Gastroesophageal sphincter (tissue), 4 donors: ENCODE data around the gene DEPDC1. TPM values are rescaled to one million over a fixed set of nuclear protein-coding genes. Genes with fewer than 3 reads are reported as not detected.
A peak's percentile ranks its signal among the peaks of the same experiment; 100 is the strongest.

ENCODE experiments used
- ATAC-seq: fragments of 150-250 bp; one replicate; pipeline ENCODE4 v1.9.1; 2016; ENCODE audit warnings: mild to moderate bottlenecking, moderate library complexity
- H3K27ac ChIP-seq, 4 donors: fragments of 200-600 bp; sonication (generic) in 3 of 4; 1 replicate in 3 of 4; 2 replicates in 1 of 4; pipeline ENCODE4 v1.5.1; 2016 to 2019
- H3K27me3 ChIP-seq: fragments of 200-600 bp; sonication (generic); one replicate; pipeline ENCODE4 v1.5.1; 2019
- H3K36me3 ChIP-seq, 2 donors: fragments of 200-600 bp; sonication (generic); one replicate each; pipeline ENCODE4 v1.5.1; 2019; ENCODE audit warnings: control low read depth in 1 of 2
- H3K4me1 ChIP-seq, 3 donors: fragments of 200-600 bp; sonication (generic); 1 replicate in 2 of 3; 2 replicates in 1 of 3; pipeline ENCODE4 v1.5.1; 2016 to 2019; ENCODE audit warnings: control low read depth in 2 of 3
- H3K4me3 ChIP-seq, 2 donors: fragments of 200-600 bp; sonication (generic); one replicate each; pipeline ENCODE4 v1.5.1; 2019; ENCODE audit warnings: mild to moderate bottlenecking in 1 of 2, moderate library complexity in 1 of 2
- H3K9me3 ChIP-seq, 3 donors: fragments of 200-600 bp; sonication (generic); one replicate each; pipeline ENCODE4 v1.5.1; 2017 to 2019; ENCODE audit warnings: control low read depth in 2 of 3
- CTCF ChIP-seq, 4 experiments: fragments of 200-600 bp in 2 of 4; fragments of 450-650 bp in 2 of 4; sonication (generic) in 1 of 4; IDR thresholded peaks; one replicate each; pipeline ENCODE4 v1.5.1; 2017 to 2019; ENCODE audit warnings: antibody characterized with exemption in 4 of 4, mild to moderate bottlenecking in 2 of 4, moderate library complexity in 2 of 4
- EP300 ChIP-seq: sonication (generic); formaldehyde crosslinking; IDR thresholded peaks from one replicate; pipeline ENCODE4 v1.6.1; 2017; ENCODE audit warnings: antibody characterized with exemption, mild to moderate bottlenecking
- POLR2A ChIP-seq, 2 donors: fragments of 450-650 bp; IDR thresholded peaks; one replicate each; pipeline ENCODE4 v1.6.1; 2017; ENCODE audit warnings: antibody characterized with exemption in 2 of 2, mild to moderate bottlenecking in 2 of 2, moderate library complexity in 1 of 2
- POLR2AphosphoS5 ChIP-seq: sonication (generic); formaldehyde crosslinking; IDR thresholded peaks from one replicate; pipeline ENCODE4 v1.6.1; 2017; ENCODE audit warnings: antibody characterized with exemption
- WGBS, 2 donors: methylation state at CpG; one replicate each; pipeline ENCODE4 v1.1.5; 2018; ENCODE audit warnings: low coverage in 1 of 2; 5-methylcytosine and 5-hydroxymethylcytosine counted together
- total RNA-seq, 4 donors: library from RNA; depleted of rRNA; stranded (reverse); fragments of >200 nt; gene quantifications; one replicate each; pipeline ENCODE4 v1.1.0, GENCODE V29; 2016

Gene DEPDC1
- total RNA-seq = under 1 TPM in 1 of 4 donors, not detected in 3; 0.25 TPM

DNA sequence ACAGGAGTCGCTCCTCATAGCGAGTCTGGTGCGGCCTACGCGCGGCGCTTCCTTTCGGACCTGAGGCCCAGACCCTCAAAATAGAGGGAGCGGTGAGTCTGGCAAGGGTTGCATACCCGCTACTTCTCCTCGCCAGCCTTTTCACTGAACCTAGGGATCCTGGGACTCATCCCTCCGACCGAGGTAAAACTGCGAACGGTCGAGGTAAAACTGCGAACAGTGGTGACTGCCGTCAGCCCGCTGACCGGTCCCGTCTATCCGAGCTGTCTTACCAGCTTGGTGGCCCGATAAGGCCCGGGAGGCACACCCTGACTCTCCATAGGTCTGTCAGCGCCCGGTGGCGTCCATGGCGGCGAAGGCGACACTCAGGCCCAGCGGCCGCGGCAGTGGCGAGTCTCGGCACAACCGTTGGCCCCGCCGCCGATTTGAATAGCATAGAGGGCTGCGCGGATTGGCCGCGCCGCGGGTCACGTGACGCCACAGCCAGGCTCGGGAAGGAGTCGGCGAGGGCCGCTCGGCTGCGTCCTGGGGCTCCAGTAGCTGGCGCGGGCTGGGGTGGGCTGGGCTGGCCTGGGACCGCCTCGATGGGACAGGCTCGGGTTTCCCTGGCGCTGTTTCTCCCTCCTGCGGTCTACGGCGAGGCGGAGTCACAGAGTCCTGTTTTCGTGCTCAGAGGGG, at the start of gene DEPDC1:
TSS of gene DEPDC1 (minus strand) at position 403 of the 678 bp plus-strand sequence. CDS start at position 320, 83 bp downstream.
- no peaks in the 10 kb centered on the region for H3K27me3 ChIP-seq
- WGBS, 2 donors = 0% methylated on average over 1 of the region's 64 CpGs; no CpG with 5 or more reads in 1 of the 2 donors
- H3K27ac ChIP-seq = peak within 1 kb of the TSS in 3 of 4 donors; percentile 15 to 60 (median 59)
- no peaks in the 10 kb centered on the region for H3K36me3 ChIP-seq
- peaks cover 0 to 16% (median 8%) of the 10 kb centered on the region in 3 donors for H3K4me1 ChIP-seq
- peak within 1 kb of the TSS; percentile 45 to 63 for H3K4me3 ChIP-seq
- ATAC-seq = peak; percentile 99
- H3K9me3 ChIP-seq = no peaks in the 10 kb centered on the region
- TF ChIP-seq CTCF (IDR thresholded peaks at IDR 0.05) (peak in 1 of 4 experiments; percentile 14), POLR2AphosphoS5 (no peak)

DNA sequence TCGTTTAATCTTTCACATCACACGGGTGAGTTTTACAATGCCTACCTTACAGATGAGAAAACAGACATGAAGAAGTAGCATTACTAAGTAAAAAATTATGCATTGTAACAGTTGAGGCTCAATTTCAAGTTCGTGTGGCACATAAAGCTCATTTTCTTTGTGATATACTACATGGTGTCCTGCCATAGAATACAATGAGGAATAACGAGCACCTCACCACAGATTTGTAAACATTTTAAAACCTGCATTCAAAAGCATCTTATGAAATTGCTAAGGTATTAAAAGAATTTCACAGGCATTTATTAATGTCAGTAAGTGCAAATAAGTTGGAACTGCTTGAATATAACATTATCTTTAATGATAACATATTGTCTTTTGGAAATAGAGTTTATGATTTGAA, 47.8 kb upstream of the DEPDC1 start:
- H3K4me1 ChIP-seq = no peaks in the 10 kb centered on the region
- WGBS, 2 donors = 69 to 76% methylated on average over 4 of the region's 4 CpGs
- no peaks in the 10 kb centered on the region for H3K9me3 ChIP-seq
- H3K36me3 ChIP-seq = no peaks in the 10 kb centered on the region
- H3K27me3 ChIP-seq = peaks cover 3% of the 10 kb centered on the region
- H3K4me3 ChIP-seq = no peak overlapping the region
- H3K27ac ChIP-seq = no peak overlapping the region
- ATAC-seq = no peak
- TF ChIP-seq POLR2A (IDR thresholded peaks at IDR 0.05) (no peak), CTCF (IDR thresholded peaks at IDR 0.05) (no peak), EP300 (no peak), POLR2AphosphoS5 (no peak)

DNA sequence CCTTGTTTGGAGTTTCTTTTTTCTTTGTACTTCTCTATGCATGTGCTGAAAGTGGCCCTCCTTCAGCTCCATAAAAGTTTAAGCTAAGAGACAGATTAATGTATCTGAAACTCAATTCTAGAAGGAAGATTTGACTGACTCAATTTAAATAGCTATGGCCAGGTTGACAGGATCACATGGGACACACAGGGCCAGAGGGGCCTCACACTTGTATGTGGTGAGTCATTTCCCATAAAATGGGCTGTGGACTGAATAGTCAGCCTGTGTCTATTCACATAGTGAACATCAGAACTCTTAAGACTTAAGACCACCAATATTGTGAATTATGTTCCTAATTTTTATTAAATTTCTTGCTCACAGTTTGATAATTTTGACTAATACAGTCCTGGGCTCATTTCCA, 45.7 kb upstream of the DEPDC1 start:
- no peaks in the 10 kb centered on the region for H3K4me1 ChIP-seq
- TF ChIP-seq POLR2A (IDR thresholded peaks at IDR 0.05) (no peak), CTCF (IDR thresholded peaks at IDR 0.05) (no peak), EP300 (no peak), POLR2AphosphoS5 (no peak)
- ATAC-seq = no peak
- no peak overlapping the region for H3K27ac ChIP-seq
- peaks cover under 1% of the 10 kb centered on the region for H3K27me3 ChIP-seq
- no peaks in the 10 kb centered on the region for H3K9me3 ChIP-seq
- H3K36me3 ChIP-seq = no peaks in the 10 kb centered on the region
- no peak overlapping the region for H3K4me3 ChIP-seq

- Histone ChIP-seq H3K36me3 (no peaks in the 10 kb centered on the region), H3K27me3 (no peaks in the 10 kb centered on the region), H3K27ac (no peak overlapping the region), H3K9me3 (no peaks in the 10 kb centered on the region), H3K4me1 (no peaks in the 10 kb centered on the region), H3K4me3 (no peak overlapping the region)
- ATAC-seq = no peak
- no peak for TF ChIP-seq EP300
- TF ChIP-seq POLR2A (IDR thresholded peaks at IDR 0.05) = no peak
- TF ChIP-seq POLR2AphosphoS5 = no peak
- no peak for TF ChIP-seq CTCF (IDR thresholded peaks at IDR 0.05)
Measured at GRCh38 chr1:68538941-68539340, 42.1 kb upstream of the DEPDC1 start.

GRCh38 chr1:68528243-68528642, 31.4 kb upstream of the DEPDC1 start:
- Histone ChIP-seq H3K4me3 (no peak overlapping the region), H3K27ac (no peak overlapping the region), H3K9me3 (peaks cover 0 to 6% (median 0%) of the 10 kb centered on the region in 3 donors), H3K27me3 (no peaks in the 10 kb centered on the region), H3K4me1 (no peaks in the 10 kb centered on the region), H3K36me3 (no peaks in the 10 kb centered on the region)
- ATAC-seq = no peak
- WGBS, 2 donors = 92 to 96% methylated on average over 2 to 3 of the region's 3 CpGs
- no peak for TF ChIP-seq EP300
- TF ChIP-seq POLR2A (IDR thresholded peaks at IDR 0.05) = no peak
